Colonic mucosa (tissue), 4 donors: Measurements from ENCODE around the gene IQGAP2. TPM values are rescaled to one million over a fixed set of nuclear protein-coding genes. Genes with fewer than 3 reads are reported as not detected.

Source experiments
- DNase-seq: peaks from one replicate; pipeline ENCODE4 v3.0.0-alpha.2; 2020
- H3K27ac ChIP-seq: fragments of 200-600 bp; one replicate; pipeline ENCODE4 v1.8.0; 2021
- H3K27me3 ChIP-seq: fragments of 200-600 bp; one replicate; pipeline ENCODE4 v1.8.0; 2021
- H3K36me3 ChIP-seq: fragments of 200-600 bp; one replicate; pipeline ENCODE4 v1.8.0; 2021
- H3K4me1 ChIP-seq: fragments of 200-600 bp; one replicate; pipeline ENCODE4 v1.8.0; 2021; ENCODE audit warnings: mild to moderate bottlenecking
- H3K4me3 ChIP-seq: fragments of 200-600 bp; one replicate; pipeline ENCODE4 v1.8.0; 2021
- H3K9ac ChIP-seq, 2 donors: one replicate each; pipeline ENCODE4 v1.7.0; 2013; ENCODE audit warnings: control low read depth in 2 of 2, low read depth in 2 of 2, low read length in 2 of 2
- H3K9me3 ChIP-seq: fragments of 200-600 bp; one replicate; pipeline ENCODE4 v1.8.0; 2021
- CTCF ChIP-seq: fragments of 200-600 bp; IDR thresholded peaks from one replicate; pipeline ENCODE4 v1.8.0; 2022; ENCODE audit warnings: antibody characterized with exemption, mild to moderate bottlenecking
- intact Hi-C: fragments of 100-400 bp; cut with DNase I; formaldehyde crosslinking; loops from one replicate; pipeline ENCODE4 v1.14.1; 2022
- total RNA-seq, 2 donors: library from RNA; stranded (reverse); fragmentation: NEBNext Ultra II Directional in 1 of 2; extraction: Animal tissue kit (Norgen Biotek cat#: 25700) in 1 of 2; gene quantifications; one replicate each; pipeline ENCODE4 v1.2.1, GENCODE V29; 2021
- donor health status: healthy.
- donor health status: DM: no; HTN: no; CAD: no.
- donor health status: DM: no; HTN: no; CAD: no.

Gene IQGAP2
- total RNA-seq, 2 donors from 2014 or later: 62.2 to 75.6 TPM

DNA sequence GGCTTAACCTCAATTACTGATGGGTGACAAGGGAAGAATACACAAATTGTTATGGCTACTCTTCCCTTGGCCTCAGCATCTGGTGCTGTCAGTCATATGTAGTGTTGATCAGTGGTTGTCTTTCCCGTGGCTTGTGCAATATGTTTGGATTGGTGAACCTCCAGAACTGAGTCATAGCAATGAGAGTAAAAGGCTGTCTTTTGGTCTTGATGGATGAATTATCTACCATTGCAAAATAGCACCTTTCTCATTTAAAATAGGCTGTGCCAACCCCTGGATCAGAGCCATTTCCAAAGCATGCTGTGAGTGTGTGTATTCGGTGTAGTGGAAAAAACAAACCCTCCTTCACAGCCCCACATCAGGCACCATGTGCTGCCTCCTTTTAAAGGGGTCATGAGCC lies 298.2 kb downstream of the IQGAP2 start:
- no peak overlapping the region for H3K9ac ChIP-seq
- H3K27ac ChIP-seq: no peak overlapping the region
- H3K36me3 ChIP-seq: no peaks in the 10 kb centered on the region
- intact Hi-C loops: no loop called here
- no peak overlapping the region for H3K4me3 ChIP-seq
- no peak for TF ChIP-seq CTCF
- no peaks in the 10 kb centered on the region for H3K4me1 ChIP-seq
- no peak for DNase-seq
- no peaks in the 10 kb centered on the region for H3K9me3 ChIP-seq
- no peaks in the 10 kb centered on the region for H3K27me3 ChIP-seq

- intact Hi-C loops: no loop called here
- Histone ChIP-seq H3K9ac (no peak overlapping the region), H3K27ac (no peak overlapping the region), H3K27me3 (no peaks in the 10 kb centered on the region), H3K36me3 (no peaks in the 10 kb centered on the region), H3K9me3 (no peaks in the 10 kb centered on the region), H3K4me3 (no peak overlapping the region), H3K4me1 (no peaks in the 10 kb centered on the region)
- no peak for DNase-seq
- TF ChIP-seq CTCF: no peak
Measured at GRCh38 chr5:76703707-76704106, 300.6 kb downstream of the IQGAP2 start.

DNA sequence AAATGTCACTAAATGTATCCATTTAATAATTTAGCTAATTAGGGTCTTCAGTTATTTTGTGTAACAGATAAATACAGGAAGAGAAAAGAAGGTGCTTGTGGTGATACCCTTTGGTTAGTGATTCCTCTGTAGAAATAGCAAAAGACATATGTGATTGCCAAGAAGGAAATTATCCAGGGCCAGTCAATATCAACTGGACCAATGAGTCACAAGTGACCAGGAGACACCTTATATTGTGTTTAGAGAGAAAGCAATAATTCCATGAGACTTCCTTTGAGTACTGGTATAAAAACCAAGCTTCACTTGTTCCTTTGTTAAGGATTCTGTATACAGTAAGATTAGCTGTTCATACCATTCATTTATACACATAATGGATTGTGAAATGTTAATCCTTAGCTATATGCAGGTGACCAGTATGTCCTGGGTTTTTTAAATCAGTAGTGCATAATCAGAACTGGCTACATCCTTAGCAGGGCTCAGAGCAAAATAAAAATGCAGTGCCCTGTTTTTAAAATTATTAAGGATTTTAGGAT lies 301.1 kb downstream of the IQGAP2 start:
- no peak for DNase-seq
- H3K9ac ChIP-seq: no peak overlapping the region
- no peak overlapping the region for H3K27ac ChIP-seq
- intact Hi-C loops: no loop called here
- H3K9me3 ChIP-seq: no peaks in the 10 kb centered on the region
- H3K27me3 ChIP-seq: no peaks in the 10 kb centered on the region
- H3K4me1 ChIP-seq: no peaks in the 10 kb centered on the region
- H3K4me3 ChIP-seq: no peak overlapping the region
- TF ChIP-seq CTCF: no peak
- H3K36me3 ChIP-seq: no peaks in the 10 kb centered on the region

GRCh38 chr5:76705574-76705973 lies 302.5 kb downstream of the IQGAP2 start:
- no peaks in the 10 kb centered on the region for H3K9me3 ChIP-seq
- no peak overlapping the region for H3K4me3 ChIP-seq
- no peak for TF ChIP-seq CTCF
- intact Hi-C loops: no loop called here
- H3K9ac ChIP-seq: no peak overlapping the region
- H3K27ac ChIP-seq: no peak overlapping the region
- DNase-seq: no peak
- no peaks in the 10 kb centered on the region for H3K27me3 ChIP-seq
- no peaks in the 10 kb centered on the region for H3K4me1 ChIP-seq
- no peaks in the 10 kb centered on the region for H3K36me3 ChIP-seq

GRCh38 chr5:76709762-76710161 lies 306.7 kb downstream of the IQGAP2 start:
- intact Hi-C loops: no loop called here
- Histone ChIP-seq H3K4me3 (no peak overlapping the region), H3K27ac (no peak overlapping the region), H3K9ac (no peak overlapping the region), H3K27me3 (peaks cover 1% of the 10 kb centered on the region), H3K36me3 (no peaks in the 10 kb centered on the region), H3K9me3 (no peaks in the 10 kb centered on the region), H3K4me1 (no peaks in the 10 kb centered on the region)
- no peak for TF ChIP-seq CTCF
- no peak for DNase-seq
